MM.1S (cell line): Measurements from ENCODE around the gene ADIRF.

Experiments used
- DNase-seq: peaks from one replicate; pipeline ENCODE4 v3.0.0-alpha.2; 2015
- H2AFZ ChIP-seq: fragments of 300-600 bp; sonication (generic); 2 replicates; pipeline ENCODE4 v1.6.0; 2016; ENCODE audit warnings: antibody characterized with exemption, low read length
- H3F3A ChIP-seq: fragments of 300-600 bp; sonication (generic); 2 replicates; pipeline ENCODE4 v1.6.1; 2016; ENCODE audit warnings: mild to moderate bottlenecking, antibody characterized with exemption, low read length, moderate library complexity, mixed read lengths; ENCODE audit not compliant: insufficient read depth
- H3K27ac ChIP-seq: fragments of 300-600 bp; sonication (generic); 2 replicates; pipeline ENCODE4 v1.5.1; 2016; ENCODE audit warnings: mild to moderate bottlenecking, low read length
- H3K27me3 ChIP-seq: fragments of 300-600 bp; sonication (generic); replicated peaks from 2 replicates; pipeline ENCODE4 v1.6.0; 2016; ENCODE audit warnings: low read length; ENCODE audit not compliant: insufficient read depth
- H3K36me3 ChIP-seq: fragments of 300-600 bp; sonication (generic); replicated peaks from 2 replicates; pipeline ENCODE4 v1.6.1; 2016; ENCODE audit warnings: mild to moderate bottlenecking, low read length, mixed read lengths; ENCODE audit not compliant: insufficient read depth
- H3K4me1 ChIP-seq: fragments of 300-600 bp; sonication (generic); 2 replicates; pipeline ENCODE4 v1.6.1; 2016; ENCODE audit warnings: low read length, mixed read lengths
- H3K4me2 ChIP-seq: fragments of 300-600 bp; sonication (generic); 2 replicates; pipeline ENCODE4 v1.6.0; 2016; ENCODE audit warnings: low read depth, low read length
- H3K4me3 ChIP-seq: fragments of 300-600 bp; sonication (generic); 2 replicates; pipeline ENCODE4 v1.5.1; 2016; ENCODE audit warnings: low read length, mixed read lengths
- H3K79me2 ChIP-seq: fragments of 300-600 bp; sonication (generic); 2 replicates; pipeline ENCODE4 v1.6.1; 2016; ENCODE audit warnings: mixed run types, low read length, mixed read lengths
- H3K9ac ChIP-seq: fragments of 300-600 bp; sonication (generic); 2 replicates; pipeline ENCODE4 v1.6.1; 2016; ENCODE audit warnings: low read length, mixed read lengths
- H3K9me2 ChIP-seq: fragments of 300-600 bp; sonication (generic); replicated peaks from 2 replicates; pipeline ENCODE4 v1.6.1; 2016; ENCODE audit warnings: mild to moderate bottlenecking, low read length, mixed read lengths; ENCODE audit not compliant: insufficient read depth
- H3K9me3 ChIP-seq: fragments of 300-600 bp; sonication (generic); replicated peaks from 2 replicates; pipeline ENCODE4 v1.6.1; 2016; ENCODE audit warnings: mild to moderate bottlenecking, low read length, mixed read lengths; ENCODE audit not compliant: insufficient read depth
- H4K20me1 ChIP-seq: fragments of 300-600 bp; sonication (generic); 2 replicates; pipeline ENCODE4 v1.6.1; 2016; ENCODE audit warnings: mild to moderate bottlenecking, low read length, moderate library complexity, mixed read lengths; ENCODE audit not compliant: insufficient read depth
- CTCF ChIP-seq: fragments of 300-600 bp; sonication (generic); IDR thresholded peaks from 2 replicates; pipeline ENCODE4 v1.5.1; 2016; ENCODE audit warnings: antibody characterized with exemption, low read length, mixed read lengths
- EZH2 ChIP-seq: fragments of 300-600 bp; sonication (generic); optimal IDR thresholded peaks from 2 replicates; pipeline ENCODE3; 2017; ENCODE audit warnings: low read depth, mild to moderate bottlenecking, antibody characterized with exemption, low read length, mixed read lengths
- EZH2phosphoT487 ChIP-seq: fragments of 300-600 bp; sonication (generic); IDR thresholded peaks from 2 replicates; pipeline ENCODE4 v1.6.1; 2018; ENCODE audit warnings: antibody characterized with exemption, low read length

Gene ADIRF

DNA sequence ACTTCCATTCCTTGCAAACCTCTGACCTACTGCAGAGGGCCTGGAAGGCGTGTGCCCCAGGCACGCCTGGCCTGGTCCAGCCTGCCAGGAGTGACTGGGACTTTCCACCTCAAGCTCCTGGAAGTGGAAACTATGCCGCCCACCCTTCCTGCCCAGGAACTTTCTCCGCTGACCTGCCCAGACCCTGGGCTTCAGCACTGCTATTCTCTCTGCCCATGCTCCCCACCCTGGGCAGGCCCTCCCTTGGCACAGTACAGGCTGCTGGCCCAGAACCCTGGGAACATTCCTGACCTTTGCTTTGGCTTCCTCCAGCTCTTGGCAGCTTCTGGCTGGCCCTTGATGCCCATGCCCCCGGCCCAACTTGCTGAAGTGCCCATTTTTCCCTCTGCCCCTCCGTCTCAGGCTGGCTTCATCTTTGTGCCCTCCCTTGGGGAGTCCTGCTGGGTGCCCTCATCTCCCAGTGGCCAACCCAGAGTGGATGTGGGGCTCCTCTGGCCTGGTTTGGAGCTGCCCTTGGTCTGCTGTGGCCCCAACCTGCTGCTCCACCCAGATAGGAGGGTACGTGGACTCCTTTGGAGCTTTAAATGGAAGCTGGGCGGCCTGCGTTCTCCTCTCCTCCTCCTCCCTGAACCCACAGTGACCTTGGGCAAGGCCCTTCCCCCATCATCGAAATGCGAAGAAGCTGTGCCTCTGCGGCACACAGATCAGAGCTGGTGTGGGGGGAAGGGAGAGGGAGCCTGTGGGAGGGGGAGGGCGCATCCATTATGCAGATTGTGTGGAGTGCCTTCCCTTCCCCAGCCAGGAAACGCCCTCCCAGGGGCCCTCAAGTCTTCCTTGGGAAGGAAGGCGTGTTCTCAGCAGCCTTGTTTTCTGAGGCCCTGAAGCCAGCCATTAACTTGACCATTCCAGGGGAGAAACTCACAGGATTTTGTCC, 14.3 kb upstream of the ADIRF start:
- H3K4me2 ChIP-seq, result no peak overlapping the region
- H3K9me2 ChIP-seq, result no peaks in the 10 kb centered on the region
- H2AFZ ChIP-seq, result no peak overlapping the region
- no peaks in the 10 kb centered on the region for H3K9me3 ChIP-seq
- H3K36me3 ChIP-seq, result no peaks in the 10 kb centered on the region
- no peaks in the 10 kb centered on the region for H3K27me3 ChIP-seq
- no peak overlapping the region for H3K4me3 ChIP-seq
- H3F3A ChIP-seq, result no peaks in the 10 kb centered on the region
- H4K20me1 ChIP-seq, result no peaks in the 10 kb centered on the region
- no peak for TF ChIP-seq EZH2
- TF ChIP-seq EZH2phosphoT487, result no peak
- no peak for TF ChIP-seq CTCF
- H3K4me1 ChIP-seq, result no peaks in the 10 kb centered on the region
- DNase-seq, result no peak
- H3K9ac ChIP-seq, result no peak overlapping the region
- no peak overlapping the region for H3K27ac ChIP-seq
- no peaks in the 10 kb centered on the region for H3K79me2 ChIP-seq

- Histone ChIP-seq H3K4me3 (no peak overlapping the region), H3K27me3 (no peaks in the 10 kb centered on the region), H4K20me1 (no peaks in the 10 kb centered on the region), H3K36me3 (no peaks in the 10 kb centered on the region), H3K4me1 (no peaks in the 10 kb centered on the region), H3K79me2 (no peaks in the 10 kb centered on the region), H3K9ac (no peak overlapping the region), H3K4me2 (no peak overlapping the region), H3K9me3 (no peaks in the 10 kb centered on the region), H3K27ac (no peak overlapping the region), H2AFZ (no peak overlapping the region), H3F3A (no peaks in the 10 kb centered on the region), H3K9me2 (no peaks in the 10 kb centered on the region)
- no peak for DNase-seq
- TF ChIP-seq EZH2 (no peak), CTCF (no peak), EZH2phosphoT487 (no peak)
These were observed 13.4 kb upstream of the ADIRF start for GRCh38 chr10:86954681-86955500.

- Histone ChIP-seq H3K27ac (no peak overlapping the region), H3K9me2 (no peaks in the 10 kb centered on the region), H3K4me3 (no peak overlapping the region), H2AFZ (no peak overlapping the region), H3F3A (no peaks in the 10 kb centered on the region), H3K9ac (no peak overlapping the region), H3K36me3 (no peaks in the 10 kb centered on the region), H3K4me1 (0 out of 2 replicates have a peak, but pooled peaks cover 2% of the 10 kb centered on the region), H4K20me1 (no peaks in the 10 kb centered on the region), H3K27me3 (no peaks in the 10 kb centered on the region), H3K9me3 (no peaks in the 10 kb centered on the region), H3K79me2 (no peaks in the 10 kb centered on the region), H3K4me2 (no peak overlapping the region)
- TF ChIP-seq EZH2phosphoT487 (no peak), CTCF (no peak), EZH2 (no peak)
- DNase-seq, result no peak
These were observed 12.6 kb upstream of the ADIRF start for GRCh38 chr10:86955501-86956194.
